ENCODE data around the gene SBK1.

DNA sequence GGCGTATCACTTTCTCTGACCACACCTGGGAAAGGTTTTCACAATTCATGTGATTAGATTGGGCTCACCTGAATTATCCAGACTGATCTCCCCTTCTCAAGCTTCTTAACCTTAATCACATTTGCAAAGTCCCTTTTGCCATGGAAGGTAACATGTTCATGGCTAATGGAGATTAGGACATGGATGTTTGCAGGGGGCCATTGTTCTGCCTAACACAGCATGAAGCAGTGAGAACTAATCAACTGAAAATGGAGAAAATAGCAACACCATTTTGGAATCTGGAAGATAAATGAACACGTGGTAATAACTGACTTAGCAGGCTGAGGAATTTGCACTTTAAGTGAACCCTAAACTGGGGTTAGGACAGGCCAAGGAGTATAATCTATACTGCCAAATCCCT, 25.0 kb upstream of the SBK1 start:
- TF ChIP-seq, protein P1, sequence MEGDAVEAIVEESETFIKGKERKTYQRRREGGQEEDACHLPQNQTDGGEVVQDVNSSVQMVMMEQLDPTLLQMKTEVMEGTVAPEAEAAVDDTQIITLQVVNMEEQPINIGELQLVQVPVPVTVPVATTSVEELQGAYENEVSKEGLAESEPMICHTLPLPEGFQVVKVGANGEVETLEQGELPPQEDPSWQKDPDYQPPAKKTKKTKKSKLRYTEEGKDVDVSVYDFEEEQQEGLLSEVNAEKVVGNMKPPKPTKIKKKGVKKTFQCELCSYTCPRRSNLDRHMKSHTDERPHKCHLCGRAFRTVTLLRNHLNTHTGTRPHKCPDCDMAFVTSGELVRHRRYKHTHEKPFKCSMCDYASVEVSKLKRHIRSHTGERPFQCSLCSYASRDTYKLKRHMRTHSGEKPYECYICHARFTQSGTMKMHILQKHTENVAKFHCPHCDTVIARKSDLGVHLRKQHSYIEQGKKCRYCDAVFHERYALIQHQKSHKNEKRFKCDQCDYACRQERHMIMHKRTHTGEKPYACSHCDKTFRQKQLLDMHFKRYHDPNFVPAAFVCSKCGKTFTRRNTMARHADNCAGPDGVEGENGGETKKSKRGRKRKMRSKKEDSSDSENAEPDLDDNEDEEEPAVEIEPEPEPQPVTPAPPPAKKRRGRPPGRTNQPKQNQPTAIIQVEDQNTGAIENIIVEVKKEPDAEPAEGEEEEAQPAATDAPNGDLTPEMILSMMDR (IDR thresholded peaks at IDR 0.05 in 4 of 5, conservative IDR thresholded peaks at IDR 0.05 in 1 of 5) = no peak
- no peak for TF ChIP-seq POLR2A (IDR thresholded peaks at IDR 0.05)
